Epithelial cell of proximal tubule (primary cell): ENCODE data around the gene PCDHA6. TPM values are rescaled to one million over a fixed set of nuclear protein-coding genes. Genes with fewer than 3 reads are reported as not detected.
A peak's percentile ranks its signal among the peaks of the same experiment; 100 is the strongest.
"Not testable (repeated sequence)": the region's sequence is repeated elsewhere in the genome, so short reads cannot be mapped to it uniquely, and the experiment has no call there.

ENCODE experiments used
- DNase-seq: peaks from one replicate; pipeline ENCODE4 v3.0.0-alpha.2; 2011; ENCODE audit warnings: low read depth
- H3K4me3 ChIP-seq: 2 replicates; pipeline ENCODE4 v1.5.1; 2011; ENCODE audit warnings: low read depth, mild to moderate bottlenecking, low read length
- CTCF ChIP-seq: conservative IDR thresholded peaks from 2 replicates; pipeline ENCODE4 v1.5.1; 2012; ENCODE audit warnings: low read depth, mild to moderate bottlenecking, low read length
- total RNA-seq: library from RNA; depleted of rRNA; stranded (reverse); fragments of >200 nt; gene quantifications from 2 replicates; pipeline ENCODE4 v1.2.3, GENCODE V29; 2015

PCDHA6 gene
- total RNA-seq, 1 donor from 2014 or later, result not detected

GRCh38 chr5:140862441-140863295, 34.9 kb downstream of the PCDHA6 start:
- no peak for TF ChIP-seq CTCF
- no peak for DNase-seq
- H3K4me3 ChIP-seq, result no peak overlapping the region

GRCh38 chr5:140868721-140869554, 41.2 kb downstream of the PCDHA6 start, which contains the start of gene PCDHA11:
Gene PCDHA11, plus strand, starts transcription at chr5:140868957. Its CDS starts 147 bp downstream, at chr5:140869104.
- TF ChIP-seq CTCF, result peak; percentile 37
- DNase-seq, result no peak
- H3K4me3 ChIP-seq, result peak within 1 kb of the TSS; percentile 45

- DNase-seq, result no peak
- peak; percentile 41 for TF ChIP-seq CTCF
- peak overlapping the region; percentile 45 for H3K4me3 ChIP-seq
Observed at GRCh38 chr5:140869555-140869886, 41.8 kb downstream of the PCDHA6 start.

- no peak for TF ChIP-seq CTCF
- no peak overlapping the region for H3K4me3 ChIP-seq
- no peak for DNase-seq
Observed at GRCh38 chr5:140870221-140871201, 42.8 kb downstream of the PCDHA6 start.

GRCh38 chr5:140875085-140876065, 47.6 kb downstream of the PCDHA6 start, which contains the start of gene PCDHA12:
Gene PCDHA12, plus strand, starts transcription at chr5:140875308. Its CDS starts 165 bp downstream, at chr5:140875473.
- DNase-seq, result no peak
- peak; percentile 29 for TF ChIP-seq CTCF
- peak within 1 kb of the TSS; percentile 45 for H3K4me3 ChIP-seq

GRCh38 chr5:140876541-140877261, 48.9 kb downstream of the PCDHA6 start:
- H3K4me3 ChIP-seq, DNase-seq: not testable (repeated sequence)
